Fibroblast of villous mesenchyme (primary cell): ENCODE data around the gene KRTAP10-8. TPM values are rescaled to one million over a fixed set of nuclear protein-coding genes. Genes with fewer than 3 reads are reported as not detected.
"Not testable (repeated sequence)": the region's sequence is repeated elsewhere in the genome, so short reads cannot be mapped to it uniquely, and the experiment has no call there.

Source experiments
- DNase-seq: peaks from one replicate; pipeline ENCODE4 v3.0.0-alpha.2; 2010; ENCODE audit warnings: low read depth
- H3K4me3 ChIP-seq: 2 replicates; pipeline ENCODE4 v1.5.1; 2011; ENCODE audit warnings: low read depth, mild to moderate bottlenecking, low read length
- CTCF ChIP-seq: IDR thresholded peaks from 2 replicates; pipeline ENCODE4 v1.5.1; 2012; ENCODE audit warnings: low read depth, mild to moderate bottlenecking, low read length; ENCODE audit not compliant: insufficient read depth
- total RNA-seq: library from RNA; depleted of rRNA; stranded (reverse); fragments of >200 nt; gene quantifications from 2 replicates; pipeline ENCODE4 v1.2.3, GENCODE V29; 2012

KRTAP10-8 gene
- total RNA-seq, 1 donor: not detected

GRCh38 chr21:44568667-44569556 is 43.0 kb upstream of the KRTAP10-8 start:
- DNase-seq: no peak
- TF ChIP-seq CTCF: no peak
- H3K4me3 ChIP-seq: no peak overlapping the region

- no peak overlapping the region for H3K4me3 ChIP-seq
- no peak for TF ChIP-seq CTCF
- no peak for DNase-seq
These were observed 41.9 kb upstream of the KRTAP10-8 start for GRCh38 chr21:44569861-44570517.

- no peak overlapping the region for H3K4me3 ChIP-seq
- DNase-seq: no peak
- no peak for TF ChIP-seq CTCF
These were observed 40.6 kb upstream of the KRTAP10-8 start for GRCh38 chr21:44571296-44571695.

- no peak for TF ChIP-seq CTCF
- H3K4me3 ChIP-seq: no peak overlapping the region
- no peak for DNase-seq
These were observed 39.8 kb upstream of the KRTAP10-8 start for GRCh38 chr21:44571844-44572782.

- DNase-seq: no peak
- no peak for TF ChIP-seq CTCF
- H3K4me3 ChIP-seq: no peak overlapping the region
These were observed 38.8 kb upstream of the KRTAP10-8 start for GRCh38 chr21:44572959-44573583.

- H3K4me3 ChIP-seq, DNase-seq: not testable (repeated sequence)
These were observed 38.0 kb upstream of the KRTAP10-8 start, which contains the start of gene KRTAP10-4 for GRCh38 chr21:44573630-44574456. Gene KRTAP10-4, plus strand, starts transcription at chr21:44573729. Its CDS starts 30 bp downstream, at chr21:44573759.
